ENCODE measurements around the gene IMMP2L.

Gene IMMP2L

GRCh38 chr7:111164442-111164841, 397.9 kb downstream of the IMMP2L start:
- Histone ChIP-seq H3K4me1 (ENCODE audit: control insufficient read depth, insufficient read depth, low read length) (no peaks in the 10 kb centered on the region), H3K36me3 (ENCODE audit: control insufficient read depth in 2 of 2, insufficient read depth in 2 of 2, low read length in 2 of 2) (no peaks in the 10 kb centered on the region), H3K27me3 (ENCODE audit: control insufficient read depth in 1 of 2, insufficient read depth in 2 of 2, low read length in 2 of 2) (no peaks in the 10 kb centered on the region), H3K9me3 (ENCODE audit: control insufficient read depth in 2 of 2, low read length in 2 of 2) (no peaks in the 10 kb centered on the region), H3K27ac (ENCODE audit: low read length) (no peak overlapping the region), H3K9ac (ENCODE audit: low read length in 2 of 2) (no peak overlapping the region), H3K4me3 (ENCODE audit: low read length in 2 of 2) (no peak overlapping the region)

- Histone ChIP-seq H3K27me3 (ENCODE audit: control insufficient read depth in 1 of 2, insufficient read depth in 2 of 2, low read length in 2 of 2) (no peaks in the 10 kb centered on the region), H3K4me3 (ENCODE audit: low read length in 2 of 2) (no peak overlapping the region), H3K9me3 (ENCODE audit: control insufficient read depth in 2 of 2, low read length in 2 of 2) (no peaks in the 10 kb centered on the region), H3K4me1 (ENCODE audit: control insufficient read depth, insufficient read depth, low read length) (no peaks in the 10 kb centered on the region), H3K9ac (ENCODE audit: low read length in 2 of 2) (no peak overlapping the region), H3K27ac (ENCODE audit: low read length) (no peak overlapping the region), H3K36me3 (ENCODE audit: control insufficient read depth in 2 of 2, insufficient read depth in 2 of 2, low read length in 2 of 2) (no peaks in the 10 kb centered on the region)
These were observed 399.6 kb downstream of the IMMP2L start for GRCh38 chr7:111162692-111163091.

GRCh38 chr7:111160297-111160696, 402.0 kb downstream of the IMMP2L start:
- Histone ChIP-seq H3K4me1 (ENCODE audit: control insufficient read depth, insufficient read depth, low read length) (no peaks in the 10 kb centered on the region), H3K27ac (ENCODE audit: low read length) (no peak overlapping the region), H3K9ac (ENCODE audit: low read length in 2 of 2) (no peak overlapping the region), H3K9me3 (ENCODE audit: control insufficient read depth in 2 of 2, low read length in 2 of 2) (no peaks in the 10 kb centered on the region), H3K27me3 (ENCODE audit: control insufficient read depth in 1 of 2, insufficient read depth in 2 of 2, low read length in 2 of 2) (no peaks in the 10 kb centered on the region), H3K36me3 (ENCODE audit: control insufficient read depth in 2 of 2, insufficient read depth in 2 of 2, low read length in 2 of 2) (no peaks in the 10 kb centered on the region), H3K4me3 (ENCODE audit: low read length in 2 of 2) (no peak overlapping the region)

GRCh38 chr7:111159426-111159825, 402.9 kb downstream of the IMMP2L start:
- H3K36me3 ChIP-seq (ENCODE audit: control insufficient read depth in 2 of 2, insufficient read depth in 2 of 2, low read length in 2 of 2): no peaks in the 10 kb centered on the region
- no peak overlapping the region for H3K27ac ChIP-seq (ENCODE audit: low read length)
- H3K27me3 ChIP-seq (ENCODE audit: control insufficient read depth in 1 of 2, insufficient read depth in 2 of 2, low read length in 2 of 2): no peaks in the 10 kb centered on the region

GRCh38 chr7:111150709-111151108, 411.6 kb downstream of the IMMP2L start:
- H3K4me1 ChIP-seq (ENCODE audit: control insufficient read depth, insufficient read depth, low read length): no peaks in the 10 kb centered on the region
- no peak overlapping the region for H3K27ac ChIP-seq (ENCODE audit: low read length)
- H3K4me3 ChIP-seq (ENCODE audit: low read length in 2 of 2): no peak overlapping the region
- no peaks in the 10 kb centered on the region for H3K9me3 ChIP-seq (ENCODE audit: control insufficient read depth in 2 of 2, low read length in 2 of 2)
- no peaks in the 10 kb centered on the region for H3K27me3 ChIP-seq (ENCODE audit: control insufficient read depth in 1 of 2, insufficient read depth in 2 of 2, low read length in 2 of 2)
- H3K9ac ChIP-seq (ENCODE audit: low read length in 2 of 2): no peak overlapping the region
- H3K36me3 ChIP-seq (ENCODE audit: control insufficient read depth in 2 of 2, insufficient read depth in 2 of 2, low read length in 2 of 2): no peaks in the 10 kb centered on the region

More at GRCh38 chr7:111159426-111159825, 402.9 kb downstream of the IMMP2L start:
- H3K4me3 ChIP-seq (ENCODE audit: low read length in 2 of 2): no peak overlapping the region
- H3K9me3 ChIP-seq (ENCODE audit: control insufficient read depth in 2 of 2, low read length in 2 of 2): no peaks in the 10 kb centered on the region
- no peaks in the 10 kb centered on the region for H3K4me1 ChIP-seq (ENCODE audit: control insufficient read depth, insufficient read depth, low read length)
- no peak overlapping the region for H3K9ac ChIP-seq (ENCODE audit: low read length in 2 of 2)

GRCh38 chr7:111147708-111148533, 414.4 kb downstream of the IMMP2L start:
- Histone ChIP-seq H3K4me3 (ENCODE audit: low read length in 2 of 2) (no peak overlapping the region), H3K9ac (ENCODE audit: low read length in 2 of 2) (no peak overlapping the region), H3K27ac (ENCODE audit: low read length) (no peak overlapping the region), H3K27me3 (ENCODE audit: control insufficient read depth in 1 of 2, insufficient read depth in 2 of 2, low read length in 2 of 2) (no peaks in the 10 kb centered on the region), H3K9me3 (ENCODE audit: control insufficient read depth in 2 of 2, low read length in 2 of 2) (no peaks in the 10 kb centered on the region), H3K36me3 (ENCODE audit: control insufficient read depth in 2 of 2, insufficient read depth in 2 of 2, low read length in 2 of 2) (no peaks in the 10 kb centered on the region), H3K4me1 (ENCODE audit: control insufficient read depth, insufficient read depth, low read length) (no peaks in the 10 kb centered on the region)

DNA sequence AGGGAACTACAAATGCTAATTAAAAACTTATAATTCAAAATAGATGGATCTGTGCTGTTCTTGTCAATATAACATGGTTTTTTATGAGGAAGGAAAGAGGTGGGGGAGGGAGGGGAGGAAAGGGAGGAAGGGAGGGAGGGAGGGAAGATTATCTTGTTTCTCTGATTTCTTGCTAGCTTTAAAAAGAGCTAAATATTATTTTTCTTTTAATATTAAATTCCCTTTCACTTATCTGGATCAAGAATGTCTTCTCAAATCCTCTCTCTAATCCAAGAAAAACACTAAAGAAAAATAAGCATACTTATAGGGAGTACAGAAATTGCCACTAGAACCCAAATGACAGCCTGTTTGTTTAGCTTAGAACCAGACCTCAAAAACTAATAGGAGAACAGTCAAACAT, 416.2 kb downstream of the IMMP2L start:
- no peaks in the 10 kb centered on the region for H3K27me3 ChIP-seq (ENCODE audit: control insufficient read depth in 1 of 2, insufficient read depth in 2 of 2, low read length in 2 of 2)
- H3K36me3 ChIP-seq (ENCODE audit: control insufficient read depth in 2 of 2, insufficient read depth in 2 of 2, low read length in 2 of 2): no peaks in the 10 kb centered on the region
- no peaks in the 10 kb centered on the region for H3K9me3 ChIP-seq (ENCODE audit: control insufficient read depth in 2 of 2, low read length in 2 of 2)
- no peak overlapping the region for H3K9ac ChIP-seq (ENCODE audit: low read length in 2 of 2)
- no peak overlapping the region for H3K27ac ChIP-seq (ENCODE audit: low read length)
- no peaks in the 10 kb centered on the region for H3K4me1 ChIP-seq (ENCODE audit: control insufficient read depth, insufficient read depth, low read length)
- H3K4me3 ChIP-seq (ENCODE audit: low read length in 2 of 2): no peak overlapping the region

DNA sequence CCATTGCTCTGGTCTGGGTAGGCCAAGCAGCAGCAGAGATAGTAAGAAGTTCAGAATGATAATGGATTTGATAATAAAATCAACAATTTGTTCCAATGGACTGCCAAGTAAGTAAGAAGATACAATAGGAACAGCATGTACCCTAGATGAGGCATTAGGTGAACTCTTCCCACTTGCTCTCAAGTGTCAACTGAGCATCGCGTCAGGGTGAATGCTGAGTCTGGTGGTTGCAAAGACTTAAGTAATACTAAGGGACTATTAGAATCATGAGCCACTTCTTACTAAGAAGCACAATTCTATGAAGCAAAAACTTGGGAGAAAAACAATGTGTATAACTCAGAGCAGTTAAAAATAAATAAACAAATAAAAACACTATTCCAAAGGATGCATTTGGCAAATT, 416.8 kb downstream of the IMMP2L start:
- H3K9me3 ChIP-seq (ENCODE audit: control insufficient read depth in 2 of 2, low read length in 2 of 2): no peaks in the 10 kb centered on the region
- no peak overlapping the region for H3K27ac ChIP-seq (ENCODE audit: low read length)
- no peaks in the 10 kb centered on the region for H3K36me3 ChIP-seq (ENCODE audit: control insufficient read depth in 2 of 2, insufficient read depth in 2 of 2, low read length in 2 of 2)
- H3K4me3 ChIP-seq (ENCODE audit: low read length in 2 of 2): no peak overlapping the region
- no peak overlapping the region for H3K9ac ChIP-seq (ENCODE audit: low read length in 2 of 2)
- no peaks in the 10 kb centered on the region for H3K27me3 ChIP-seq (ENCODE audit: control insufficient read depth in 1 of 2, insufficient read depth in 2 of 2, low read length in 2 of 2)
- no peaks in the 10 kb centered on the region for H3K4me1 ChIP-seq (ENCODE audit: control insufficient read depth, insufficient read depth, low read length)

DNA sequence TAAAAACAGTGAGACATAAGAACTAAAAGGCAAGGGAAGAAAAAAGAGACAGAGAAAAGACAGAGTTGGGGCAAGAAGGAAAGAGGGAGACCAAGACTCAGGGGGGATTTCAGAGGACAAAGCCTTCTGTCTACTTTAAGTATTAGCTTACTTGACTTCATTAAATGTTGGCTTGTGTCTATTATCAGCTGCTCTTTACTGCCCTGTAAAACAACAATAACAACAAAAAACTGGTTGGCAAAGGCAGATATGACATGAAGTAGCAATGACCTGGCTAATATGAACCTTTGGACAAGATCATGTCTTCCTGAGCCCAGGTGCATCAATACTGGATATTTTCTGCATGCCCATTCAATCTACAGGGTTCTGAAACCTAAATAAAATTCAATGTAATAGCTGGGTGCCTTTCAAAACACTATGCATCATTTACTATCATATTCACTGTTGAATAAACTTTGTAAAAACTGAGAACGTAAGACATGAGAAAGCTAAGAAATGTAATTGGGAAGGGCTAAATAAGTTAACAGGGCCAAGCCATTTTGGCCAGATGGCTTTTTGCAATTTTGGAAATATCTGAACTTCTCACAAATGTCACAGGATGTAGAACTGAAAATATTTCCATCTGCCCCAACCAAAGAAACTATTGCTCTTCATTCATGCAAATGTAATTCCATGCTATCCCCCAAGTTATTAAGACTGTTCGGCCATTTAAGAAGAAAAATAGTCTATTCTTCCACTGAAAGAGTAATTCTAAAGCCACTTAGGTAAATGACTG, 422.0 kb downstream of the IMMP2L start:
- H3K4me3 ChIP-seq (ENCODE audit: low read length in 2 of 2): no peak overlapping the region
- no peaks in the 10 kb centered on the region for H3K9me3 ChIP-seq (ENCODE audit: control insufficient read depth in 2 of 2, low read length in 2 of 2)
- no peak overlapping the region for H3K27ac ChIP-seq (ENCODE audit: low read length)
- H3K27me3 ChIP-seq (ENCODE audit: control insufficient read depth in 1 of 2, insufficient read depth in 2 of 2, low read length in 2 of 2): no peaks in the 10 kb centered on the region
- no peaks in the 10 kb centered on the region for H3K4me1 ChIP-seq (ENCODE audit: control insufficient read depth, insufficient read depth, low read length)
- no peak overlapping the region for H3K9ac ChIP-seq (ENCODE audit: low read length in 2 of 2)
- no peaks in the 10 kb centered on the region for H3K36me3 ChIP-seq (ENCODE audit: control insufficient read depth in 2 of 2, insufficient read depth in 2 of 2, low read length in 2 of 2)

DNA sequence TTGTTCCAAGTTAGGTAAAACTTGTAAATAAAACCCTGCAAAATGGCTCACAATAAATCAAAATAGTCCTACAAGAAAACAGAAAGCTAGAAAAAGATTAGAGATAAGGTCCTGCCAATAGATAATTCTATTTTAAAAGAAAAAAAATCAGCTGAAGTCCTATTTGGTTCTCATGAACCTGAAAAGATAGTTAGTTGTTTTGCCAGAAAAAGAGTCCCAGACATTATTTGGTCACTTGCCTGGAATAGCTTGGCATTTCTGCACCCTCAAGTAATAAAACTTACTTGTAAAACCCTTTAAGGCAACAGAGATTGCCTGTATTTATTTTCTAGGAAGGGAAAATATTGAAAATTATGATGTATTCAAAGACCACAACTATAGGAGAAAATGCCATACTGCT, 423.7 kb downstream of the IMMP2L start:
- Histone ChIP-seq H3K4me1 (ENCODE audit: control insufficient read depth, insufficient read depth, low read length) (no peaks in the 10 kb centered on the region), H3K36me3 (ENCODE audit: control insufficient read depth in 2 of 2, insufficient read depth in 2 of 2, low read length in 2 of 2) (no peaks in the 10 kb centered on the region), H3K9me3 (ENCODE audit: control insufficient read depth in 2 of 2, low read length in 2 of 2) (no peaks in the 10 kb centered on the region), H3K27ac (ENCODE audit: low read length) (no peak overlapping the region), H3K4me3 (ENCODE audit: low read length in 2 of 2) (no peak overlapping the region), H3K9ac (ENCODE audit: low read length in 2 of 2) (no peak overlapping the region), H3K27me3 (ENCODE audit: control insufficient read depth in 1 of 2, insufficient read depth in 2 of 2, low read length in 2 of 2) (no peaks in the 10 kb centered on the region)

DNA sequence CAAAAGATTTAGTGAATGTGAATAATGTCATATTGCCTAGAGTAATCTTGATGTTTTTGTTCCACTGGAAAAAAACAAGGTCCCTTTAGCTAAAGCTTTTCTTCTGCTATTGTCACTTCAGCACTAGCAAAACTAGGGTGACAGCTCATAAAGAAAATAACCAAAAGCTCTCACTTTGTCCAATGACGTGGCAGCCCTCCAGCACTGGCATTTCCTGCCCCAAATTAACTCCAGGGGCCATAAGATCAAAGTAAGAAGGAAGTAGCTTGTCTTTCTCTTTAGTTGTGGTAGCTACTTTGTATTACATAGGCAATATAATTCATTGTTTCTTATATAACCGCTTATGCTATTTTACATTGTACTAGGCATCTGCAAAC, 424.1 kb downstream of the IMMP2L start:
- H3K4me1 ChIP-seq (ENCODE audit: control insufficient read depth, insufficient read depth, low read length): no peaks in the 10 kb centered on the region
- no peak overlapping the region for H3K27ac ChIP-seq (ENCODE audit: low read length)
- H3K9ac ChIP-seq (ENCODE audit: low read length in 2 of 2): no peak overlapping the region
- H3K36me3 ChIP-seq (ENCODE audit: control insufficient read depth in 2 of 2, insufficient read depth in 2 of 2, low read length in 2 of 2): no peaks in the 10 kb centered on the region
- H3K4me3 ChIP-seq (ENCODE audit: low read length in 2 of 2): no peak overlapping the region
- no peaks in the 10 kb centered on the region for H3K27me3 ChIP-seq (ENCODE audit: control insufficient read depth in 1 of 2, insufficient read depth in 2 of 2, low read length in 2 of 2)
- no peaks in the 10 kb centered on the region for H3K9me3 ChIP-seq (ENCODE audit: control insufficient read depth in 2 of 2, low read length in 2 of 2)
